Vagina (tissue), 2 donors: ENCODE results near the gene C19orf38. TPM values are rescaled to one million over a fixed set of nuclear protein-coding genes. Genes with fewer than 3 reads are reported as not detected.

Experiments
- DNase-seq, 2 donors: peaks; one replicate each; pipeline ENCODE4 v3.0.0-alpha.2; 2017; ENCODE audit errors: extremely low spot score in 2 of 2
- H3K27ac ChIP-seq: fragments of 200-600 bp; sonication (generic); one replicate; pipeline ENCODE4 v1.5.1; 2019
- H3K27me3 ChIP-seq: fragments of 200-600 bp; sonication (generic); one replicate; pipeline ENCODE4 v1.5.1; 2019
- H3K36me3 ChIP-seq, 2 donors: fragments of 200-600 bp; sonication (generic); one replicate each; pipeline ENCODE4 v1.5.1; 2017 to 2019
- H3K4me1 ChIP-seq: fragments of 200-600 bp; sonication (generic); one replicate; pipeline ENCODE4 v1.5.1; 2019
- H3K4me3 ChIP-seq, 2 donors: fragments of 200-600 bp; sonication (generic); 1 replicate in 1 of 2; 2 replicates in 1 of 2; pipeline ENCODE4 v1.5.1; 2016 to 2019
- H3K9me3 ChIP-seq: fragments of 200-600 bp; sonication (generic); one replicate; pipeline ENCODE4 v1.5.1; 2019
- CTCF ChIP-seq, 3 experiments: fragments of 450-650 bp in 2 of 3; fragments of 200-600 bp in 1 of 3; sonication (generic) in 1 of 3; IDR thresholded peaks; one replicate each; pipeline ENCODE4 v1.5.1; 2017 to 2019; ENCODE audit warnings: antibody characterized with exemption in 3 of 3, mild to moderate bottlenecking in 2 of 3, moderate library complexity in 2 of 3
- POLR2A ChIP-seq, 2 donors: fragments of 450-650 bp; IDR thresholded peaks; one replicate each; pipeline ENCODE4 v1.6.1; 2017; ENCODE audit warnings: antibody characterized with exemption in 2 of 2, mild to moderate bottlenecking in 2 of 2, moderate library complexity in 2 of 2
- POLR2AphosphoS5 ChIP-seq, 2 donors: sonication (generic); formaldehyde crosslinking; IDR thresholded peaks; one replicate each; pipeline ENCODE4 v1.9.0; 2017; ENCODE audit warnings: antibody characterized with exemption in 2 of 2, mild to moderate bottlenecking in 2 of 2, low read depth in 1 of 2; ENCODE audit not compliant: insufficient read depth in 1 of 2
- intact Hi-C: fragments of 100-400 bp; cut with DNase I; formaldehyde crosslinking; loops from one replicate; pipeline ENCODE4 v1.15.1; 2023
- total RNA-seq: library from RNA; depleted of rRNA; stranded (reverse); fragments of >200 nt; gene quantifications from one replicate; pipeline ENCODE4 v1.2.3, GENCODE V29; 2016

The C19orf38 gene
- total RNA-seq, 1 donor from 2014 or later, result 2.5 TPM

- TF ChIP-seq CTCF (IDR thresholded peaks at IDR 0.05), result no peak
- peak in 1 of 2 donors; percentile 70 for TF ChIP-seq POLR2AphosphoS5 (IDR thresholded peaks at IDR 0.05; ENCODE audit: insufficient read depth in 1 of 2, low read depth in 1 of 2)
- H3K27ac ChIP-seq, result peak overlapping the region; percentile 89
- peaks cover 0 to 41% of the 10 kb centered on the region in 2 donors for H3K36me3 ChIP-seq
- no peak for DNase-seq
- H3K9me3 ChIP-seq, result no peaks in the 10 kb centered on the region
- no peaks in the 10 kb centered on the region for H3K27me3 ChIP-seq
- intact Hi-C loops, result no loop called here
- H3K4me1 ChIP-seq, result peaks cover 52% of the 10 kb centered on the region
- H3K4me3 ChIP-seq, result no peak overlapping the region
These were observed 35.3 kb upstream of the C19orf38 start for GRCh38 chr19:10812902-10813404.

- intact Hi-C loops, result no loop called here
- peak overlapping the region; percentile 89 for H3K27ac ChIP-seq
These were observed 33.1 kb upstream of the C19orf38 start for GRCh38 chr19:10815007-10815536.

GRCh38 chr19:10815969-10816644, 32.1 kb upstream of the C19orf38 start:
- intact Hi-C loops, result no loop called here
- Histone ChIP-seq H3K36me3 (peaks cover 0 to 42% of the 10 kb centered on the region in 2 donors), H3K9me3 (no peaks in the 10 kb centered on the region), H3K4me1 (peaks cover 46% of the 10 kb centered on the region), H3K27me3 (no peaks in the 10 kb centered on the region), H3K4me3 (peak overlapping the region; percentile 44 to 47), H3K27ac (peak overlapping the region; percentile 89)
- DNase-seq, result no peak
- TF ChIP-seq CTCF (IDR thresholded peaks at IDR 0.05) (no peak), POLR2A (IDR thresholded peaks at IDR 0.05) (no peak), POLR2AphosphoS5 (IDR thresholded peaks at IDR 0.05; ENCODE audit: insufficient read depth in 1 of 2, low read depth in 1 of 2) (peak in 1 of 2 donors; percentile 18)

More at GRCh38 chr19:10815007-10815536, 33.1 kb upstream of the C19orf38 start:
- Histone ChIP-seq H3K4me1 (peaks cover 56% of the 10 kb centered on the region), H3K36me3 (peaks cover 0 to 43% of the 10 kb centered on the region in 2 donors), H3K4me3 (no peak overlapping the region), H3K9me3 (no peaks in the 10 kb centered on the region), H3K27me3 (no peaks in the 10 kb centered on the region)
- TF ChIP-seq POLR2A (IDR thresholded peaks at IDR 0.05) (no peak), POLR2AphosphoS5 (IDR thresholded peaks at IDR 0.05; ENCODE audit: insufficient read depth in 1 of 2, low read depth in 1 of 2) (no peak), CTCF (IDR thresholded peaks at IDR 0.05) (no peak)
- DNase-seq, result no peak

GRCh38 chr19:10816691-10817090, 31.5 kb upstream of the C19orf38 start:
- H3K27me3 ChIP-seq, result no peaks in the 10 kb centered on the region
- H3K36me3 ChIP-seq, result peaks cover 0 to 42% of the 10 kb centered on the region in 2 donors
- DNase-seq, result no peak
- peak overlapping the region; percentile 89 for H3K27ac ChIP-seq
- no peaks in the 10 kb centered on the region for H3K9me3 ChIP-seq
- intact Hi-C loops, result no loop called here
- TF ChIP-seq POLR2A (IDR thresholded peaks at IDR 0.05), result no peak
- TF ChIP-seq CTCF (IDR thresholded peaks at IDR 0.05), result no peak
- no peak for TF ChIP-seq POLR2AphosphoS5 (IDR thresholded peaks at IDR 0.05; ENCODE audit: insufficient read depth in 1 of 2, low read depth in 1 of 2)
- H3K4me1 ChIP-seq, result peaks cover 41% of the 10 kb centered on the region
- H3K4me3 ChIP-seq, result peak overlapping the region; percentile 44 to 47
